Thyroid gland (tissue), 4 donors: ENCODE results near the gene ADCY4. TPM values are rescaled to one million over a fixed set of nuclear protein-coding genes. Genes with fewer than 3 reads are reported as not detected.

Source experiments
- DNase-seq, 2 donors: peaks; one replicate each; pipeline ENCODE4 v3.0.0-alpha.2; 2019
- H3K27ac ChIP-seq, 3 donors: fragments of 200-600 bp; sonication (generic); 1 replicate in 2 of 3; 2 replicates in 1 of 3; pipeline ENCODE4 v1.5.1; 2016 to 2019; ENCODE audit warnings: mild to moderate bottlenecking in 1 of 3, moderate library complexity in 1 of 3
- H3K27me3 ChIP-seq: fragments of 200-600 bp; sonication (generic); one replicate; pipeline ENCODE4 v1.5.1; 2019
- H3K36me3 ChIP-seq, 2 donors: fragments of 200-600 bp; sonication (generic); one replicate each; pipeline ENCODE4 v1.5.1; 2016 to 2019
- H3K4me1 ChIP-seq, 2 donors: fragments of 200-600 bp; sonication (generic); one replicate each; pipeline ENCODE4 v1.5.1; 2017 to 2019
- H3K4me3 ChIP-seq, 3 donors: fragments of 200-600 bp; sonication (generic); replicated peaks in 1 of 3; 1 replicate in 2 of 3; 2 replicates in 1 of 3; pipeline ENCODE4 v1.5.1; 2016; ENCODE audit warnings: mild to moderate bottlenecking in 1 of 3
- H3K9me3 ChIP-seq: fragments of 200-600 bp; sonication (generic); one replicate; pipeline ENCODE4 v1.5.1; 2017
- CTCF ChIP-seq, 6 experiments: fragments of 200-600 bp in 3 of 6; fragments of 450-650 bp in 3 of 6; sonication (generic) in 3 of 6; IDR thresholded peaks; one replicate each; pipeline ENCODE4 v1.5.1; 2016 to 2019; ENCODE audit warnings: antibody characterized with exemption in 6 of 6, mild to moderate bottlenecking in 2 of 6, inconsistent platforms in 1 of 6, moderate library complexity in 1 of 6
- POLR2A ChIP-seq, 2 donors: fragments of 450-650 bp; IDR thresholded peaks; one replicate each; pipeline ENCODE4 v1.6.1; 2017; ENCODE audit warnings: antibody characterized with exemption in 2 of 2, mild to moderate bottlenecking in 2 of 2, moderate library complexity in 1 of 2
- WGBS, 2 donors: methylation state at CpG; one replicate each; pipeline ENCODE4 v1.1.5; 2017; 5-methylcytosine and 5-hydroxymethylcytosine counted together
- intact Hi-C: fragments of 100-400 bp; cut with DNase I; formaldehyde crosslinking; loops from one replicate; pipeline ENCODE4 v1.15.1; 2023
- total RNA-seq, 4 donors: library from RNA; depleted of rRNA; stranded (reverse); fragments of >200 nt; gene quantifications; one replicate each; pipeline ENCODE4 v1.2.3, GENCODE V29; 2016

The ADCY4 gene
- total RNA-seq, 4 donors from 2014 or later = 35.2 to 65.4 (median 48.8) TPM

- Histone ChIP-seq H3K27ac (no peak overlapping the region), H3K4me3 (no peak overlapping the region)
- WGBS, 2 donors = 89% methylated on average over 5 of the region's 5 CpGs
Measured at GRCh38 chr14:24353559-24354481, 18.9 kb upstream of the ADCY4 start.

GRCh38 chr14:24351517-24351916 is 16.6 kb upstream of the ADCY4 start:
- Histone ChIP-seq H3K4me3 (no peak overlapping the region), H3K36me3 (no peaks in the 10 kb centered on the region), H3K27ac (peak overlapping the region in 1 of 3 donors; percentile 30), H3K4me1 (peaks cover 9 to 25% of the 10 kb centered on the region in 2 donors), H3K9me3 (no peaks in the 10 kb centered on the region), H3K27me3 (no peaks in the 10 kb centered on the region)
- peak; percentile 78 to 79 for DNase-seq
- intact Hi-C loops = no loop called here
- no peak for TF ChIP-seq POLR2A (IDR thresholded peaks at IDR 0.05)
- TF ChIP-seq CTCF (IDR thresholded peaks at IDR 0.05) = no peak
- 23 to 32% methylated on average over 4 of the region's 4 CpGs for WGBS, 2 donors

More at GRCh38 chr14:24353559-24354481, 18.9 kb upstream of the ADCY4 start:
- H3K36me3 ChIP-seq = no peaks in the 10 kb centered on the region
- no peaks in the 10 kb centered on the region for H3K9me3 ChIP-seq
- no peak for DNase-seq
- H3K4me1 ChIP-seq = peaks cover 9 to 25% of the 10 kb centered on the region in 2 donors
- TF ChIP-seq POLR2A (IDR thresholded peaks at IDR 0.05) = no peak
- TF ChIP-seq CTCF (IDR thresholded peaks at IDR 0.05) = no peak
- intact Hi-C loops = no loop called here
- no peaks in the 10 kb centered on the region for H3K27me3 ChIP-seq

- no peak overlapping the region for H3K4me3 ChIP-seq
- DNase-seq = no peak
- intact Hi-C loops = no loop called here
- H3K27me3 ChIP-seq = no peaks in the 10 kb centered on the region
- TF ChIP-seq POLR2A (IDR thresholded peaks at IDR 0.05) (no peak), CTCF (IDR thresholded peaks at IDR 0.05) (no peak)
- H3K9me3 ChIP-seq = no peaks in the 10 kb centered on the region
- 82 to 83% methylated on average over 5 of the region's 5 CpGs for WGBS, 2 donors
- H3K4me1 ChIP-seq = peaks cover 9 to 25% of the 10 kb centered on the region in 2 donors
- H3K36me3 ChIP-seq = no peaks in the 10 kb centered on the region
- no peak overlapping the region for H3K27ac ChIP-seq
Measured at GRCh38 chr14:24349742-24350141, 14.9 kb upstream of the ADCY4 start.

GRCh38 chr14:24348186-24348585 is 13.3 kb upstream of the ADCY4 start:
- H3K27me3 ChIP-seq = no peaks in the 10 kb centered on the region
- 95 to 100% methylated on average over 2 of the region's 2 CpGs for WGBS, 2 donors
- no peak for DNase-seq
- no peaks in the 10 kb centered on the region for H3K9me3 ChIP-seq
- H3K4me1 ChIP-seq = peaks cover 9 to 20% of the 10 kb centered on the region in 2 donors
- TF ChIP-seq CTCF (IDR thresholded peaks at IDR 0.05) (no peak), POLR2A (IDR thresholded peaks at IDR 0.05) (no peak)
- no peak overlapping the region for H3K27ac ChIP-seq
- intact Hi-C loops = no loop called here
- H3K4me3 ChIP-seq = no peak overlapping the region
- no peaks in the 10 kb centered on the region for H3K36me3 ChIP-seq

- Histone ChIP-seq H3K9me3 (no peaks in the 10 kb centered on the region), H3K4me1 (peaks cover 2 to 9% of the 10 kb centered on the region in 2 donors), H3K27ac (no peak overlapping the region), H3K27me3 (no peaks in the 10 kb centered on the region), H3K4me3 (no peak overlapping the region), H3K36me3 (no peaks in the 10 kb centered on the region)
- DNase-seq = no peak
- intact Hi-C loops = no loop called here
- TF ChIP-seq CTCF (IDR thresholded peaks at IDR 0.05) = no peak
- no peak for TF ChIP-seq POLR2A (IDR thresholded peaks at IDR 0.05)
- 71 to 83% methylated on average over 1 of the region's 1 CpG for WGBS, 2 donors
Measured at GRCh38 chr14:24347134-24347533, 12.3 kb upstream of the ADCY4 start.
